ENCODE measurements around the gene TRAF3IP1.
A peak's percentile ranks its signal among the peaks of the same experiment; 100 is the strongest.
"Not testable (repeated sequence)": the region's sequence is repeated elsewhere in the genome, so short reads cannot be mapped to it uniquely, and the experiment has no call there.

The TRAF3IP1 gene

GRCh38 chr2:238313289-238313990 is 6.9 kb upstream of the TRAF3IP1 start:
- Histone ChIP-seq H3K9ac (ENCODE audit: insufficient read length) (no peak overlapping the region), H3K4me3 (no peak overlapping the region), H3K27ac (no peak overlapping the region), H3K9me3 (ENCODE audit: low read depth, low read length) (no peaks in the 10 kb centered on the region), H3K36me3 (ENCODE audit: insufficient read depth, low read length) (no peaks in the 10 kb centered on the region)
- DNase-seq (ENCODE audit: low read depth, low spot score), result no peak
- TF ChIP-seq FOXP2 (optimal IDR thresholded peaks at IDR 0.05; ENCODE audit: control extremely low read depth, extremely low read length, insufficient read depth), result no peak
- TF ChIP-seq POLR2AphosphoS5 (IDR thresholded peaks at IDR 0.05; ENCODE audit: borderline replicate concordance, low read depth, low read length), result no peak
- TF ChIP-seq EZH2 (IDR thresholded peaks at IDR 0.05), result no peak

DNA sequence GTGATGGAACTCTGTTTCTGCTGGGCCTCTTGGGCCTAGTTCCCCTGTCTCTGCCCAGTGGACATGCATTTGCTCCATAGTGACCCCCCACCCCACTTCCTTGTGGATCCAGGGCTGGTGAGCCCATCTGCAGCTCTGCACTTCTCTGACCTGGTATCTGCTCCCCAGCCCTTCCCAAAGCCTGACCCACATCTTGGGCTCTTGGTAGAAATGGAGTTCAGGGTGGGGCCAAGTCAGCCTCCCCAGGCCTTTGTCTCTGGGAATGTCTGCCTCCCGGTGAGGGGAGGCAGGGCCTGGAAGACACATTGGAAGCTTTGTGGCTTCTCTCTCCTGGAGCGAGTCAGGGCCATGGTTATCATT is 6.3 kb upstream of the TRAF3IP1 start:
- no peak for TF ChIP-seq FOXP2 (optimal IDR thresholded peaks at IDR 0.05; ENCODE audit: control extremely low read depth, extremely low read length, insufficient read depth)
- no peak for TF ChIP-seq EZH2 (IDR thresholded peaks at IDR 0.05)
- TF ChIP-seq POLR2AphosphoS5 (IDR thresholded peaks at IDR 0.05; ENCODE audit: borderline replicate concordance, low read depth, low read length), result no peak
- Histone ChIP-seq H3K36me3 (ENCODE audit: insufficient read depth, low read length) (no peaks in the 10 kb centered on the region), H3K9ac (ENCODE audit: insufficient read length) (no peak overlapping the region), H3K9me3 (ENCODE audit: low read depth, low read length) (no peaks in the 10 kb centered on the region), H3K27ac (no peak overlapping the region), H3K4me3 (no peak overlapping the region)
- no peak for DNase-seq (ENCODE audit: low read depth, low spot score)

DNA sequence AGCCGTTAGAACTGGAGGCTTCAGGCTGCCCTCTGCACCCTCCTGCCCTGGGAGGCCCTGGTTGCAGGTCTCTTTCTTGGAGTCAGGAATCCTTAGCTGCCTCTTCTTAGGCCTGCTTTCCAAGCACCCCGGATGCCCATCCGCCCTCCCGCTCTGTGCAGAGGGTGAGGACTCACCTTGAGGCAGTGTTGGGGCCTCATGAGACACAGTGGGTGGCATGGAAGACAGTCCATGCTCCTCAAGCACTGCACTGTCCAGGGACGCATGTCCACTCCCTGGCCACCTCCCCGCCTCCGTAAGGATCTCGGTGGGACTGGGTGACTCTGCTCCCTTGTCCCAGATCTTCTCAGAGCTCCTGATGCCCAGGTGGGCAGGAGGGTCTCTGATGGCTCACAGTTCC is 5.7 kb upstream of the TRAF3IP1 start:
- no peaks in the 10 kb centered on the region for H3K36me3 ChIP-seq (ENCODE audit: insufficient read depth, low read length)
- no peaks in the 10 kb centered on the region for H3K9me3 ChIP-seq (ENCODE audit: low read depth, low read length)
- H3K4me3 ChIP-seq, result no peak overlapping the region
- no peak overlapping the region for H3K9ac ChIP-seq (ENCODE audit: insufficient read length)
- no peak for TF ChIP-seq EZH2 (IDR thresholded peaks at IDR 0.05)
- DNase-seq (ENCODE audit: low read depth, low spot score), result no peak
- H3K27ac ChIP-seq, result no peak overlapping the region

DNA sequence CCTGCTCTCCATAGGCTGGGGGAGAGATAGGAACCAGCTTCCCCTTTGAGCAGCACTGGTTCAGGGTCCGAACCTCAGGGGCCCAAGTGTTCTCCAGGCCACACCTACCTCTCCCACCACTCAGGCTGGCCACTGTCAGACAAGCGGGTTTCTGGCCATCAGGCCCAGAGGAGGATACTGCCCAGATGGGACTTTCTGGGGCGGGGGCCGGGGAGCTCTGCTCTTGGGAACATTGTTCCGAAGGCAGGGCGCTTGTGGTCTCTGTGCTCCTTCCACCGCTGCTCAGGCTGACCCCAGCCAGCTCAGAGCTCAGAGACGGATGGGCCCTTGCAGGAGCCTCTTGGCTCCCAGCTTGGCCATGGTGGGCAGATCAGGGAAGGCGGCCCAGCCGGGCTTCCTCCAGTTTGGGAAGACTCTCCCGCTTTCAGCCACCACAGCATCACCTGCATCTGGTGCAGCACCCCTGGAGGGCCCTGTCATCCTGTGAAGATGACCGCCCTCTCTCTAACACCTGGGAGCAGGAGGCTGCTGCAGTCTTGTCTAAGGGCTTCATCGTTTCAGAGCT is 5.2 kb upstream of the TRAF3IP1 start:
- TF ChIP-seq EZH2 (IDR thresholded peaks at IDR 0.05), result no peak
- TF ChIP-seq FOXP2 (optimal IDR thresholded peaks at IDR 0.05; ENCODE audit: control extremely low read depth, extremely low read length, insufficient read depth), result no peak
- TF ChIP-seq POLR2AphosphoS5 (IDR thresholded peaks at IDR 0.05; ENCODE audit: borderline replicate concordance, low read depth, low read length), result no peak
- Histone ChIP-seq H3K9ac (ENCODE audit: insufficient read length) (no peak overlapping the region), H3K27ac (no peak overlapping the region), H3K36me3 (ENCODE audit: insufficient read depth, low read length) (no peaks in the 10 kb centered on the region), H3K4me3 (no peak overlapping the region), H3K9me3 (ENCODE audit: low read depth, low read length) (no peaks in the 10 kb centered on the region)
- no peak for DNase-seq (ENCODE audit: low read depth, low spot score)

GRCh38 chr2:238320648-238321281 is 447 bp downstream of the TRAF3IP1 start:
- Histone ChIP-seq H3K9me3 (ENCODE audit: low read depth, low read length) (no peaks in the 10 kb centered on the region), H3K4me3 (peak overlapping the region; percentile 81), H3K9ac (ENCODE audit: insufficient read length) (peak overlapping the region; percentile 74), H3K27ac (no peak overlapping the region), H3K36me3 (ENCODE audit: insufficient read depth, low read length) (no peaks in the 10 kb centered on the region; the same call in 1 of the 2 replicates)
- DNase-seq (ENCODE audit: low read depth, low spot score), result no peak
- TF ChIP-seq FOXP2 (optimal IDR thresholded peaks at IDR 0.05; ENCODE audit: control extremely low read depth, extremely low read length, insufficient read depth), result no peak
- TF ChIP-seq POLR2AphosphoS5 (IDR thresholded peaks at IDR 0.05; ENCODE audit: borderline replicate concordance, low read depth, low read length), result no peak
- no peak for TF ChIP-seq EZH2 (IDR thresholded peaks at IDR 0.05)

- no peak overlapping the region for H3K27ac ChIP-seq
These were observed 1.1 kb downstream of the TRAF3IP1 start for GRCh38 chr2:238321467-238321866.

GRCh38 chr2:238322001-238322411 is 1.7 kb downstream of the TRAF3IP1 start:
- Histone ChIP-seq H3K27ac (no peak overlapping the region), H3K4me3 (no peak overlapping the region), H3K36me3 (ENCODE audit: insufficient read depth, low read length) (peaks cover 4% of the 10 kb centered on the region; the same call in 1 of the 2 replicates), H3K9ac (ENCODE audit: insufficient read length) (no peak overlapping the region), H3K9me3 (ENCODE audit: low read depth, low read length) (no peaks in the 10 kb centered on the region)
- TF ChIP-seq FOXP2 (optimal IDR thresholded peaks at IDR 0.05; ENCODE audit: control extremely low read depth, extremely low read length, insufficient read depth), result no peak
- TF ChIP-seq EZH2 (IDR thresholded peaks at IDR 0.05), result no peak
- no peak for TF ChIP-seq POLR2AphosphoS5 (IDR thresholded peaks at IDR 0.05; ENCODE audit: borderline replicate concordance, low read depth, low read length)
- DNase-seq (ENCODE audit: low read depth, low spot score), result no peak

More at GRCh38 chr2:238321467-238321866, 1.1 kb downstream of the TRAF3IP1 start:
- peak overlapping the region; percentile 74 for H3K9ac ChIP-seq (ENCODE audit: insufficient read length)
- no peak for TF ChIP-seq POLR2AphosphoS5 (IDR thresholded peaks at IDR 0.05; ENCODE audit: borderline replicate concordance, low read depth, low read length)
- TF ChIP-seq EZH2 (IDR thresholded peaks at IDR 0.05), result no peak
- no peak for TF ChIP-seq FOXP2 (optimal IDR thresholded peaks at IDR 0.05; ENCODE audit: control extremely low read depth, extremely low read length, insufficient read depth)
- no peaks in the 10 kb centered on the region; the same call in 1 of the 2 replicates for H3K36me3 ChIP-seq (ENCODE audit: insufficient read depth, low read length)
- DNase-seq (ENCODE audit: low read depth, low spot score), result no peak
- H3K9me3 ChIP-seq (ENCODE audit: low read depth, low read length), result no peaks in the 10 kb centered on the region
- H3K4me3 ChIP-seq, result peak overlapping the region; percentile 81

- H3K4me3 ChIP-seq; DNase-seq (ENCODE audit: low read depth, low spot score); H3K9ac ChIP-seq (ENCODE audit: insufficient read length); H3K27ac ChIP-seq; H3K9me3 ChIP-seq (ENCODE audit: low read depth, low read length): not testable (repeated sequence)
- H3K36me3 ChIP-seq (ENCODE audit: insufficient read depth, low read length), result peaks cover 27% of the 10 kb centered on the region
These were observed 3.9 kb downstream of the TRAF3IP1 start for GRCh38 chr2:238324248-238324647.
